Upper lobe of right lung (tissue), 1 donor: ENCODE data around the gene OR2C3. TPM values are rescaled to one million over a fixed set of nuclear protein-coding genes. Genes with fewer than 3 reads are reported as not detected.

Source experiments
- ATAC-seq: fragments of 200-7000 bp; cut with Tn5 transposase; one replicate; pipeline ENCODE4 v1.9.1; 2020; ENCODE audit warnings: mild to moderate bottlenecking, moderate library complexity
- DNase-seq: peaks from one replicate; pipeline ENCODE4 v3.0.0-alpha.2; 2020
- H3K27ac ChIP-seq: fragments of 200-600 bp; one replicate; pipeline ENCODE4 v1.8.0; 2022
- H3K27me3 ChIP-seq: fragments of 200-600 bp; one replicate; pipeline ENCODE4 v1.8.0; 2022; ENCODE audit warnings: mild to moderate bottlenecking
- H3K36me3 ChIP-seq: fragments of 200-600 bp; one replicate; pipeline ENCODE4 v1.8.0; 2022
- H3K4me1 ChIP-seq: fragments of 200-600 bp; one replicate; pipeline ENCODE4 v1.8.0; 2022
- H3K4me3 ChIP-seq: fragments of 200-600 bp; one replicate; pipeline ENCODE4 v1.8.0; 2022; ENCODE audit warnings: mild to moderate bottlenecking
- H3K9me3 ChIP-seq: fragments of 200-600 bp; one replicate; pipeline ENCODE4 v1.8.0; 2022
- intact Hi-C: fragments of 100-400 bp; cut with DNase I; formaldehyde crosslinking; loops from one replicate; pipeline ENCODE4 v1.11.0; 2022
- total RNA-seq: library from RNA; stranded (reverse); fragmentation: NEBNext Ultra II Directional; extraction: Animal tissue kit (Norgen Biotek cat#: 25700); gene quantifications from one replicate; pipeline ENCODE4 v1.2.1, GENCODE V29; 2021
- TF ChIP-seq, protein P1 (sequence below): fragments of 200-600 bp; IDR thresholded peaks from one replicate; pipeline ENCODE4 v1.8.0; 2022; ENCODE audit warnings: antibody characterized with exemption
- donor health status: DM: no; HTN: yes; CAD: no; lungs with severe emphysema.

The OR2C3 gene
- total RNA-seq, 1 donor from 2014 or later: not detected

DNA sequence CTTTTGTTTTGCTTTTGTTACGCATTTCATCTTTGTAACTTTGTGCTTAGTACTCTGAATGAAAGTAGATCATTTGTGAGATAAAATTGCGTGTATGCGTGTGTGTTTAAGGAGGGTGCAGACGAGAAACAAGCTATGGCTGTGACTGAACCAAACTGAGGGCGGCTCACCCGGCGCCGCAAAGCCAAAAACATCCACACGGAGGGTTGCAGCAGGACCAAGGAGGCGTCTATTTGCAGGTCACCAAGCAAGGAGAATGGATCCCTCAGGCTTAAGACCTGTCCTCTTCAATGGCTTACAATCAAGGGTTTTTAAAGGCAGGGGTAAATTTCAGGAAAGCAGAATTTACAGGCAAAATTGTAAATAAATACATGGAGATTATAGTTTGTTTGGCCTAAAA lies 25.5 kb upstream of the OR2C3 start:
- Histone ChIP-seq H3K27me3 (no peaks in the 10 kb centered on the region), H3K4me3 (no peak overlapping the region), H3K36me3 (no peaks in the 10 kb centered on the region), H3K27ac (no peak overlapping the region), H3K9me3 (no peaks in the 10 kb centered on the region), H3K4me1 (no peaks in the 10 kb centered on the region)
- DNase-seq (no peak), ATAC-seq (no peak)
- TF ChIP-seq, protein P1, sequence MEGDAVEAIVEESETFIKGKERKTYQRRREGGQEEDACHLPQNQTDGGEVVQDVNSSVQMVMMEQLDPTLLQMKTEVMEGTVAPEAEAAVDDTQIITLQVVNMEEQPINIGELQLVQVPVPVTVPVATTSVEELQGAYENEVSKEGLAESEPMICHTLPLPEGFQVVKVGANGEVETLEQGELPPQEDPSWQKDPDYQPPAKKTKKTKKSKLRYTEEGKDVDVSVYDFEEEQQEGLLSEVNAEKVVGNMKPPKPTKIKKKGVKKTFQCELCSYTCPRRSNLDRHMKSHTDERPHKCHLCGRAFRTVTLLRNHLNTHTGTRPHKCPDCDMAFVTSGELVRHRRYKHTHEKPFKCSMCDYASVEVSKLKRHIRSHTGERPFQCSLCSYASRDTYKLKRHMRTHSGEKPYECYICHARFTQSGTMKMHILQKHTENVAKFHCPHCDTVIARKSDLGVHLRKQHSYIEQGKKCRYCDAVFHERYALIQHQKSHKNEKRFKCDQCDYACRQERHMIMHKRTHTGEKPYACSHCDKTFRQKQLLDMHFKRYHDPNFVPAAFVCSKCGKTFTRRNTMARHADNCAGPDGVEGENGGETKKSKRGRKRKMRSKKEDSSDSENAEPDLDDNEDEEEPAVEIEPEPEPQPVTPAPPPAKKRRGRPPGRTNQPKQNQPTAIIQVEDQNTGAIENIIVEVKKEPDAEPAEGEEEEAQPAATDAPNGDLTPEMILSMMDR: no peak
- intact Hi-C loops: no loop called here

DNA sequence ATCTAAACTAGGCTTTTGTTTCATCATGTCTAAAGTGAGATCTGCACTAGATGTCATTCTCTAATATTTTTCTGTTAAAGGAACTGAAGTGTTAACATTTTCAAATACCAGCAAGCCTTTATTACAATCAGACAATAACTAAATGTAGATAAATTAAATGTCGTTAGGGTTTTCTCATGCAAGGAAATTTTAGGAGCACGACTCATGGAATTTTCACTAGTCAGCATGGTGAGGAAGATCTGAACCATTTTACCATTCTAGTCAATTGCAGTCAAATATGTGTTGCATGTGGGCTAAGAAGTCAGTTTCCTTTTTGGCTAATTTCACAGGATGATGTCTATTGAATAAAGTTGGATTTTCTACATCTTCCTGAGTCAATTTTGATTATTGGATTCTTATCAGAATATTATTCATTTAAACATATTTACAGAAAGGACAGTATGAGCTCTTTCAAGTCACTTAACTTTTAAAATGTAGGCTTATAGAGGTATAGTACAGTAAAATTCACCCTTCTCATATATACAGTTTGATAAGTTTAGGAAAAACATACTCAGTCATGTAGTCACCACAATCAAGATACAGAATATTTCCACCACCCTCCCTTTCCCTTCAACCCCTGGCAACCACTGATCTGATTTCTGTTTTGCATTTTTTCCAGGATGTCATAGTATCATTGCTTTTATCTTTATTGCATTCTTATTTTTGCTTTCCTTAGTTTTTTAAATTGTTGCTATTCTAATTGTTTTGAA lies 21.9 kb upstream of the OR2C3 start:
- H3K27ac ChIP-seq: no peak overlapping the region
- H3K36me3 ChIP-seq: no peaks in the 10 kb centered on the region
- intact Hi-C loops: no loop called here
- TF ChIP-seq, protein P1: no peak
- ATAC-seq (no peak), DNase-seq (no peak)
- no peaks in the 10 kb centered on the region for H3K27me3 ChIP-seq
- H3K4me3 ChIP-seq: no peak overlapping the region
- H3K4me1 ChIP-seq: no peaks in the 10 kb centered on the region
- no peaks in the 10 kb centered on the region for H3K9me3 ChIP-seq

DNA sequence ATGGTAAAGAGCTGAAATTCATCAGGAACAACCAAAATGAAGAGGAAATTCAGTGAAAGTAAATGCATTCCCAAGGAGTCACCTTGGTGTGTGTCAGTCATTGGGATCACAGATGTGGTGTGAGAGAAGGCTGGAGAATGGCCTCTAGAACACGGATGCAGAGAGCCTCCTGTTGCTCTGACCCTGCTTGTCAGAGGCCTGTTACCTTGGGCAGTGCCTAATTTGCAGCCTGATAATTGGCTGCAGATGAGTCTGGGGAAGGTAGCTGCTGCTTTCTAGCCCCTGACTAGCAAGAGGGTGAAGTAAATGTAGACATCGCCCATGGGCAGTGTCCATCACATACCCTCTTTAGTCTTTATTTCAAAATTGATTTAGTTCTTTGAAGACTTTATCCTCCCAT lies 16.0 kb upstream of the OR2C3 start:
- TF ChIP-seq, protein P1: no peak
- no peak for DNase-seq
- no peak for ATAC-seq
- Histone ChIP-seq H3K9me3 (no peaks in the 10 kb centered on the region), H3K27ac (no peak overlapping the region), H3K36me3 (no peaks in the 10 kb centered on the region), H3K27me3 (no peaks in the 10 kb centered on the region), H3K4me3 (no peak overlapping the region), H3K4me1 (no peaks in the 10 kb centered on the region)
- intact Hi-C loops: no loop called here

DNA sequence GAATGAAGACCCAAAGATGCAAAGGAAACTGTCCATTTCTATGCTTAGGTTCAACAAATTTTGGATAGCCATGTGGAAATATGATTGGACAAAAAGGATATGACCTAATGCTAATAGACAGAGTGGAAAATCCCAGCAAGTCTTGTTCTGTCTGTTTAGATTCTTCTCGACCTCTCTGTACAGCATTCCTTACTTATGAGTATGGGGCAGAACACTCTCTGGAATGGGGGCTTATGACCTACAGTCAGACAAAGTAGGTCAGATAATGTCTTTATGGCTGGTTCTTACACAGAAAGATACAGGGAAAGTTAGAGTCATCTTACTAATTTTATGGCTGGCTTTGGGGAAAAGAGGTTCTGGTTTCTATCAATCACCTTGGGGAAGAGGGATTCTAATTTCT lies 15.5 kb upstream of the OR2C3 start:
- Histone ChIP-seq H3K27ac (no peak overlapping the region), H3K4me3 (no peak overlapping the region), H3K27me3 (no peaks in the 10 kb centered on the region), H3K36me3 (no peaks in the 10 kb centered on the region), H3K4me1 (no peaks in the 10 kb centered on the region), H3K9me3 (no peaks in the 10 kb centered on the region)
- TF ChIP-seq, protein P1: no peak
- ATAC-seq: no peak
- no peak for DNase-seq
- intact Hi-C loops: no loop called here

DNA sequence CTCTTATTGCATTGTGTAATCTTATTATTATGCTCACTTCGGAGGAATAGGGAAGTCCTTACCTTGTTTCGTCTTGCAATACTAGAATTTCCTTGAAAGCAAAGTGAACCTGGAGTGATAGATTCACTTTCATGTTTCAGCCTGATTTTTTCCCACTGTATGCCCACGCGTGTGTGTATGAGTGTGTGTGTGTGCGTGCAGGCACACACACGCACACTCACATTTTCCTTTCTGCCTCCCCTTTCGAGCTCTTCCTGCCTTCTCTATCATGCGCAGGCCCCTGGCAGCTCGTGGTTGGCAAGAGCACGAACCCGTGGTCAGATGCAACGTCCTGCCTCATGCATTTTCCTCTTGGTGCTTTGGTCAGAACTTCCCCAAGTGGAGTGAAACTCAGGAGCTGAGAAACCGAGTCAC lies 12.5 kb upstream of the OR2C3 start, which contains the start of gene GCSAML:
Gene GCSAML, plus strand, starts transcription at position 366 of the 414 bp plus-strand sequence. CDS start 58 bp downstream, outside the sequence.
- ATAC-seq (peak; percentile 38), DNase-seq (no peak)
- H3K9me3 ChIP-seq: no peaks in the 10 kb centered on the region
- no peaks in the 10 kb centered on the region for H3K4me1 ChIP-seq
- no peak within 1 kb of the TSS for H3K4me3 ChIP-seq
- TF ChIP-seq, protein P1: no peak
- H3K36me3 ChIP-seq: no peaks in the 10 kb centered on the region
- H3K27ac ChIP-seq: no peak within 1 kb of the TSS
- intact Hi-C loops: no loop called here
- H3K27me3 ChIP-seq: no peaks in the 10 kb centered on the region

DNA sequence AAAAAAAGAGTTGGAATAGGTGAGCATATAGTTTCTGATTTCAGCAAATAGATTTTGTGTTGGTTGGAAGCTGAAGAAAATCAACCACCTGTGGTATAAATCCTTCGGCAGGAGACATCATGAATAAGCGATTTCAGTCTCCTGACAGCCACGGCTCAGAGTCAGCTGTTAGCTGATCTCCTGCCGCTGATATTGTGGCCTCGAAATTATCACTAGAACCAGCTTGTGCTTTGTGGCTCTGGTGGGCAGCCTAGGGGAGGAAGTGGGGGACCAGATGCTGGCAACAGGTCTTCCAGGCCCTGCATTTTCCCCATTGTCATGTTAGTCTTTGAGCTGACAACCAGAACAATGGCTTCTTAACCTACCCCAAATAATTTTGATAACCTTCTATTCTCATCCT lies 11.9 kb upstream of the OR2C3 start:
- H3K4me1 ChIP-seq: no peaks in the 10 kb centered on the region
- no peak overlapping the region for H3K27ac ChIP-seq
- H3K36me3 ChIP-seq: no peaks in the 10 kb centered on the region
- DNase-seq (no peak), ATAC-seq (no peak)
- H3K4me3 ChIP-seq: no peak overlapping the region
- TF ChIP-seq, protein P1: no peak
- H3K27me3 ChIP-seq: no peaks in the 10 kb centered on the region
- intact Hi-C loops: no loop called here
- no peaks in the 10 kb centered on the region for H3K9me3 ChIP-seq
